ENCODE results near the gene CHN1. TPM values are rescaled to one million over a fixed set of nuclear protein-coding genes. Genes with fewer than 3 reads are reported as not detected.

CHN1 gene
- total and polyA plus RNA-seq, 2 of the 8 experiments (the other 6 are each of a cell fraction or from before 2014, with no cell fraction given) = 54.0 to 65.7 TPM

- Histone ChIP-seq H3K14ac (ENCODE audit: insufficient read length) (no peak overlapping the region), H2BK5ac (ENCODE audit: low read depth, low read length) (no peak overlapping the region), H3K9ac (replicated peaks in 1 of 4; ENCODE audit: extremely low read depth in 1 of 4, low read depth in 3 of 4, low read length in 3 of 4) (no peak overlapping the region), H4K5ac (ENCODE audit: insufficient read length, low read depth, low read length) (no peak overlapping the region), H3K27me3 (replicated peaks in 1 of 4; ENCODE audit: control insufficient read depth in 3 of 4, extremely low read depth in 1 of 4, insufficient read depth in 3 of 4, low read length in 3 of 4) (no peaks in the 10 kb centered on the region), H3K4ac (replicated peaks; ENCODE audit: insufficient read length, low read depth, low read length) (no peak overlapping the region), H3K79me2 (ENCODE audit: control insufficient read depth in 1 of 2, insufficient read depth in 2 of 2, low read length in 2 of 2) (no peaks in the 10 kb centered on the region), H4K91ac (replicated peaks; ENCODE audit: insufficient read length, low read length) (no peak overlapping the region), H3K27ac (ENCODE audit: low read depth, low read length) (no peak overlapping the region), H2BK15ac (ENCODE audit: low read length) (0 out of 2 replicates have a peak overlapping the region, but pooled peaks have one; percentile 16), H3K23ac (ENCODE audit: insufficient read length) (no peak overlapping the region), H2AFZ (ENCODE audit: low read length) (no peak overlapping the region), H3K23me2 (ENCODE audit: low read depth, low read length) (no peaks in the 10 kb centered on the region), H3K4me3 (ENCODE audit: extremely low read depth in 1 of 4, insufficient read depth in 2 of 4, low read depth in 3 of 4, low read length in 4 of 4) (no peak overlapping the region), H3K9me3 (ENCODE audit: insufficient read depth in 2 of 2, low read depth in 1 of 2, low read length in 1 of 2) (no peaks in the 10 kb centered on the region), H2BK120ac (replicated peaks; ENCODE audit: low read depth, low read length) (no peak overlapping the region), H3K18ac (ENCODE audit: extremely low read depth, low read length) (no peak overlapping the region), H3K4me2 (ENCODE audit: insufficient read depth in 1 of 2, low read depth in 2 of 2, low read length in 2 of 2) (no peak overlapping the region), H3K56ac (replicated peaks; ENCODE audit: insufficient read length, low read depth, low read length) (no peak overlapping the region), H3K36me3 (ENCODE audit: control insufficient read depth in 2 of 4, insufficient read depth in 4 of 4, low read length in 3 of 4) (no peaks in the 10 kb centered on the region), H4K8ac (ENCODE audit: extremely low read depth, insufficient read depth, low read length) (no peak overlapping the region), H2AK5ac (ENCODE audit: low read depth, low read length) (no peak overlapping the region), H2BK20ac (ENCODE audit: low read length) (no peak overlapping the region), H2BK12ac (ENCODE audit: low read depth, low read length) (no peak overlapping the region), H3K79me1 (ENCODE audit: low read depth, low read length) (no peaks in the 10 kb centered on the region), H3K4me1 (replicated peaks in 1 of 4; ENCODE audit: control insufficient read depth in 3 of 4, insufficient read depth in 4 of 4, low read length in 3 of 4) (no peaks in the 10 kb centered on the region), H4K20me1 (replicated peaks in 1 of 2; ENCODE audit: control insufficient read depth in 1 of 2, insufficient read depth in 2 of 2, low read length in 2 of 2) (no peaks in the 10 kb centered on the region)
- ChIA-PET POLR2A (ENCODE audit: partially characterized antibody) (no interaction called here), CTCF (ENCODE audit: partially characterized antibody) (interaction anchor here (0.7 to 2.7 kb wide), 7 partner anchors 9 to 351 kb away, joined by 3 to 16 read pairs (median 4); no protein-coding TSS in a partner anchor)
- 85% methylated on average over 3 of the region's 3 CpGs; no CpG with 5 or more reads in 1 of the 2 experiments for WGBS, 2 experiments (ENCODE audit: extremely low coverage in 1 of 2, insufficient coverage in 1 of 2, insufficient read length in 1 of 2, insufficient replicate concordance in 2 of 2, low coverage in 1 of 2, low lambda C conversion rate in 2 of 2, missing lambda C conversion rate in 1 of 2)
- DNase-seq (ENCODE audit: low read depth in 1 of 2, low spot score in 2 of 2) (no peak), FAIRE-seq (no peak)
- no peak for TF ChIP-seq SP4 (IDR thresholded peaks at IDR 0.05; ENCODE audit: low read length)
- TF ChIP-seq CHD2 (IDR thresholded peaks at IDR 0.05; ENCODE audit: low read length) = no peak
- no peak for TF ChIP-seq TAF1 (IDR thresholded peaks at IDR 0.05; ENCODE audit: low read depth, low read length)
- TF ChIP-seq SP1 (IDR thresholded peaks at IDR 0.05; ENCODE audit: low read depth, low read length) = no peak
- no peak for TF ChIP-seq RXRA (IDR thresholded peaks at IDR 0.05; ENCODE audit: insufficient read depth, low read depth, low read length)
- no peak for TF ChIP-seq CBX8 (IDR thresholded peaks at IDR 0.05; ENCODE audit: borderline replicate concordance, low read depth, low read length)
- TF ChIP-seq TBP (IDR thresholded peaks at IDR 0.05; ENCODE audit: low read depth, low read length) = no peak
- no peak for TF ChIP-seq CHD1 (IDR thresholded peaks at IDR 0.05; ENCODE audit: low read depth, low read length)
- no peak for TF ChIP-seq JUND (IDR thresholded peaks at IDR 0.05; ENCODE audit: low read length)
- TF ChIP-seq FOSL1 (IDR thresholded peaks at IDR 0.05; ENCODE audit: insufficient read depth, low read depth, low read length) = no peak
- no peak for TF ChIP-seq EGR1 (IDR thresholded peaks at IDR 0.05; ENCODE audit: borderline replicate concordance, low read depth, low read length)
- no peak for TF ChIP-seq HDAC2 (IDR thresholded peaks at IDR 0.05; ENCODE audit: borderline replicate concordance in 1 of 2, low read depth in 2 of 2, low read length in 2 of 2)
- TF ChIP-seq ATF2 (IDR thresholded peaks at IDR 0.05; ENCODE audit: low read length) = no peak
These were observed 34.3 kb upstream of the CHN1 start for GRCh38 chr2:175039490-175039889.

Measured in H1 (cell line).